GM21619 (cell line): Measurements from ENCODE around the gene NXPE4.
"Not testable (repeated sequence)": the region's sequence is repeated elsewhere in the genome, so short reads cannot be mapped to it uniquely, and the experiment has no call there.

Source experiments
- ATAC-seq: cut with Tn5 transposase; IDR thresholded peaks from one replicate; pipeline ENCODE4 v1.9.1; 2021; ENCODE audit not compliant: unreplicated experiment

The NXPE4 gene

GRCh38 chr11:114610984-114611944, 15.7 kb upstream of the NXPE4 start:
- ATAC-seq: no peak

- ATAC-seq: no peak
These were observed 15.0 kb upstream of the NXPE4 start for GRCh38 chr11:114610550-114610949.

DNA sequence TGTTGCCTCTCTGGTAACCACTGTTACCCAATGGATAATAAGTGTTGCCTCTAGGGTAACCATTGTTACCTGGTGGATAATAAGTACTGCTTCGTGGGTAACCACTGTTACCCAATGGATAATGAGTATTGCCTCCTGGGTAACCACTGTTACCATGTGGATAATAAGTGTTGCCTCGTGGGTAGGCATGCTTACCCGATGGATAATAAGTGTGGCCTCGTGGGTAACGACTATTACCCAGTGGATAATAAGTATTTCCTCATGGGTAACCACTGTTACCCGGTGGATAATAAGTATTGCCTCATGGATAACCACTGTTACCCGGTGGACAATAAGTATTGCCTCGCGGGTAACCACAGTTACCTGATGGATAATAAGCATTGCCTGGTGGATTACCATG, 13.8 kb upstream of the NXPE4 start:
- ATAC-seq: no peak

DNA sequence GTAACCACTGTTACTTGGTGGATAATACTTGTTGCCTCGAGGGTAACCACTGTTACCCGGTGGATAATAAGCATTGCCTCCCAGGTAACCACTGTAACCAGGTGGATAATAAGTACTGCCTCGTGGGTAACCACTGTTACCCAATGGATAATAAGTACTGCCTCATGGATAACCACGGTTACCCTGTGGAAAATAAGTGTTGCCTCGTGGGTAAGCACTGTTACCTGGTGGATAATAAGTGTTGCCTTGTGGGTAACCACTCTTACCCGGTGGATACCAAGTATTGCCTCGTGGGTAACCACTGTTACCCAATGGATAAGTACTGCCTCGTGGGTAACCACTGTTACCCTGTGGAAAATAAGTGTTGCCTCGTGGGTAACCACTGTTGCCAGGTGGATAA, 13.0 kb upstream of the NXPE4 start:
- ATAC-seq: not testable (repeated sequence)

- no peak for ATAC-seq
These were observed 12.3 kb upstream of the NXPE4 start for GRCh38 chr11:114607753-114608459.

GRCh38 chr11:114606802-114607075, 11.2 kb upstream of the NXPE4 start:
- not testable (repeated sequence) for ATAC-seq

GRCh38 chr11:114606003-114606801, 10.6 kb upstream of the NXPE4 start:
- no peak for ATAC-seq

- no peak for ATAC-seq
These were observed 9.8 kb upstream of the NXPE4 start for GRCh38 chr11:114605370-114605769.

DNA sequence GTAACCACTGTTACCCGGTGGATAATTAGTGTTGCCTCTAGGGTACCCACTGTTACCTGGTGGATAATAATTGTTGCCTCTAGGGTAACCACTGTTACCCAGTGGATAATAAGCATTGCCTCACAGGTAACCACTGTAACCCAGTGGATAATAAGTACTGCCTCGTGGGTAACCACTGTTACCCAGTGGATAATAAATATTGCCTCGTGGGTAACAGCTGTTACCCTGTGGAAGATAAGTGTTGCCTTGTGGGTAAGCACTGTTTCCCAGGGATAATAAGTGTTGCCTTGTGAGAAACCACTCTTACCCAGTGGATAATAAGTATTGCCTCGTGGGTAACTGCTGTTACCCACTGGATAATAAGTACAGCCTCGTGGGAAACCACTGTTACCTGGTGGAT, 9.3 kb upstream of the NXPE4 start:
- ATAC-seq: no peak

DNA sequence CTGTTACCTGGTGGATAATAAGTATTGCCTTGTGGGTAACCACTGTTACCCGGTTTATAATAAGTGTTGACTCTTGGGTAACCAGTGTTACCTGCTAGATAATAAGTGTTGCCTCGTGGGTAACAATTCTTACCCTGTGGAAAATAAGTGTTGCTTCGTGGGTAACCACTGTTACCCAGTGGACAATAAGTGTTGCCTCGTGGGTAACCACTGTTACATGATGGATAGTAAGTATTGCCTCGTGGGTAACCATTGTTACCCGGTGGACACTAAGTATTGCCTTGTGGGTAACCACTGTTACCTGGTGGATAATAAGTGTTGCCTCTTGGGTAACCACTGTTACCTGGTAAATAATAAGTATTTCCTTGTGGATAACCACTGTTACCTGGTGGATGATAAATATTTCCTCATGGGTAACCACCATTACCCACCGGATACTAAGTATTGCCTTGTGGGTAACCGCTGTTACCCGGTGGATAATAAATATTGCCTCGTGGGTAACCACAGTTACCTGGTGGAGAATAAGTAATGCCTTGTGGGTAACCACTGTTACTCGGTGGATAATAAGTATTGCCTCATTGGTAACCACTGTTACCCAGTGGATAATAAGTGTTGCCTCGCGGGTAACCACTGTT, 8.7 kb upstream of the NXPE4 start:
- ATAC-seq: no peak

DNA sequence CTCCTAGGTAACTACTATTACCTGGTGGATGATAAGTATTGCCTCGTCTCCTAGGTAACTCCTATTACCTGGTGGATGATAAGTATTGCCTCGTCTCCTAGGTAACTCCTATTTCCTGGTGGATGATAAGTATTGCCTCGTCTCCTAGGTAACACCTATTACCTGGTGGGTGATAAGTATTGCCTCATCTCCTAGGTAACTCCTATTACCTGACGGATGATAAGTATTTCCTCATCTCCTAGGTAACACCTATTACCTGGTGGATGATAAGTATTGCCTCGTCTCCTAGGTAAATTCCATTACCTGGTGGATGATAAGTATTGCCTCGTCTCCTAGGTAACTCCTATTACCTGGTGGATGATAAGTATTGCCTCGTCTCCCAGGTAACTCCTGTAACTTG, 7.6 kb upstream of the NXPE4 start:
- ATAC-seq: not testable (repeated sequence)

DNA sequence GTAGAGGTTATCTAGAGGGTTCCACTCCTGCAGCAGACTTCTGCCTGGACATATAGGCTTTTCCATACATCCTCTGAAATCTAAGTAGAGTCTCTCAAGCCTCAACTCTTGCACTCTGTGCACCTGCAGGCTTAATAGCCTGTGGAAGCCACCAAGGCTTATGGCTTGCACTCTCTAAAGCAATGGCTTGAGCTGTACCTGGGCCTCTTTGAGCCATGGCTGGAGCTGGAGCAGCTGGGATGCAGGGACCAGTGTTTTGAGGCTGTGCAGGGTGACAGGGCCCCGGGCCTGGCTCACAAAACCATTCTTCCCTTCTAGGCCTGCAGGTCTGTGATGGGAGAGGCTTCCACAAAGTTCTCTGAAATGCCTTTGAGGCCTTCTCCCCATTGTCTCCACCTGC, 2.9 kb upstream of the NXPE4 start:
- no peak for ATAC-seq

DNA sequence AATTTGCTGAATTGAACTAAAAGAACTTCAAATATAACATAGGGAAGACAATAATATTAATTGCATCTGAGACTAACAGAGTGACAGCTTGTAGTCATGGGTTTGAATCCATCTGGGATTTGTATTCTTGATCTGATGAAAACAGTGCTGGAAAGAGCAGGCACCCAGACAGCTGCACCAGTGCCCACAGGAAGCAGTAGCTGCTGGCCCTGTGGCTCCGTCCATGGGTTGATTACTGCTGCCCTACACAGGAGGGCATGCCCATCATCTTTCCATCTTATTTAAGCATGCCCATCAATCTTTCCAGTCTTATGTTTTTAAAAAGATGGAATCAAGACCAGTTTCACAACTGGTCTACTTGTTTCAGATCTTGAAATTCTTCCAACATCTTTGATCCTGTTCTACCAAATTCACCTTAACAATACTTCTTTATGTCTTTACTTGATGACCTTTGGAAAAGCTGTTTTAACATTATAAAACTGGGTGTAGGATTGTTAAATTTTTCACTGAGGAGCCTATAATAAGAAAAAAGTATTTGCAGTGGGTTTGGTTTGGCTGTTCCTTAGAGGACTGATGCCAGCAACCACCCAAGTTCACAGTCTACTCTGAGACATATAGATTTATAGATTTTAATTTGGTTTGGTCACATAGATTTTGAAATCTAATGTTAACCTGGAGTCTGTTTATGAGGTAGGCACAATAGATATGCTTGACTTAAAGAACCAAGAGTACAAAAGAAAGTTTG, 761 bp upstream of the NXPE4 start:
- no peak for ATAC-seq

- ATAC-seq: no peak
These were observed 883 bp downstream of the NXPE4 start for GRCh38 chr11:114594703-114595102.

DNA sequence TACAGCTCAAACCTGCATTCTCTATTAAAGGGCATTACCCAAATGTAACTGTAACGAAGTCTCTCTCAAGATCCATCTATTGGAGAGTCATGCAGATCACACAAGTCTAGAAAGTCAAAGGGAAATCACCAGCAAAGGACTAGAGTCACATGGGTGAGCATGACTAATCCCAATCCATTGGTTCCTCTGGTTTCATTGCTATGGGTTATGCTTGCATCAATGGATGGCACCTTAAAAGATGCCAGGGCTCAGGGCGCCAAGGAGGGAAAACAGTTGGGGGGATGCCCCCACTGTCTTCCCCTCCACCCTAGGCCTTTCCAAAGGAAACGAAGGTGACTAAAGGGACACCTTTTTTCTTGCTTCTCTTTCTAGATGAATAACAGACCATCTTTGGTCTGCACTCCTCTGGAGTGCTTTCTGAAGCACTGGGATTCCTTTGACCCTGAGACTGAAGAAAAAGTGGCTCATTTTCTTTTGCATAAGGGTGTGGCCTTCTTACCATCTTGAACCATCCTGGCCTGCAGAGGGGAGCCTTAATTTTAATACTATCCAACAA, 8.1 kb downstream of the NXPE4 start:
- ATAC-seq: no peak

DNA sequence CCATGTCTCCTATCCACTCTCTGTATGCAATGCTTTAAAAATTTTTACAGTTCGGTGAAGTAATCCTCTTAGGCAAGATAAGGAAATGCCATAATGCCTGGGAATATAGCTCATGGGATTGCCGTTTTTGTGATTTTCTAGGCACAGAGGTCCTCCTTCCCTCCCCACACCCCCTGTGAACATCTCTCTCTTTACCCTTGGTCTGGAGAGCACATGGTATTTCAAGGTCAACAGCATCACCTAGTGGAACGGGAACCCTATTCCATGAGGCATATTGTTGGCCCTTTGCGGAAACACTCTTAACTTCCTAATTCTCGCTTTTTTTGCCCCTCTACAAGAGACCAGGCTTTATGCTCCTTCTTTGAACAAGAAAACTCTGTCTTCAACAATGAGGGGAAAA, 8.8 kb downstream of the NXPE4 start:
- ATAC-seq: no peak

DNA sequence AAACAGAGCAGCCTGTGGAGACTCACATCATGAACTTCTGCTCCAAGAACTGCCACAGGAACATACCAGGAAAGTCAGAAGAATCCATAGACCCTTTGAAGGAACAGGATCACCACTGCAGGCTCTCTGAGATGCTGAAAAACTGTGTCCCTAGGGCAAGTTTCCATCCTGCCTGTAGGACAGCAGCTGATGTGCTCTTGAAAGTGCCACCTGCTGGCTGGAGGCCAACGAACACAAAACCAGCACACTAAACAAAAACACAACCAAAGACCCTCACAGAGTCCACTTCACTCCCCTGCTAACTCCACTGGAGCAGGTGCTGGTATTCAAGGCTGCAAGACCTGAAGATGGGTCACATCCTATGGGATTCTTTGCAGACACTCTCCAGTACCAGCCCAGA, 23.9 kb downstream of the NXPE4 start:
- no peak for ATAC-seq

DNA sequence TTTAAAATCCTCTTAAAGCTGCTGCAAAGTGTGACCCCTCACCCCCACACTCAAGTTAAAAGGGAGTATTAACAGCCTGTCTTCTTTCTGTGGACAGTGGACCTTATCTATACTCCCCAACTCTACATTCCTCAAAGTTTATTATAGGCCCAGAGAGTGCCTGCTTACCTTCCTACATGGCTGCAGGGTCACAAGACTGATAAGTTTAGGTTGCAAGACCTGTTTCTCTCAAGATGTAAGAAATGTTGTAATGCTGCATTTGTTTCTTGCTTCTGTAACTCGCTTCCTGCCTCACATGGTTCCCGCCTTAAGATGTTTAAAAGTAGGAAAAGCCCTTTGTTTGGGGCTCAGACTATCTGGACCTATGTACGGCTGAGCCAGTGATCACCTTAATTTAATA, 25.8 kb downstream of the NXPE4 start:
- ATAC-seq: no peak

GRCh38 chr11:114566276-114566675, 29.3 kb downstream of the NXPE4 start:
- no peak for ATAC-seq

DNA sequence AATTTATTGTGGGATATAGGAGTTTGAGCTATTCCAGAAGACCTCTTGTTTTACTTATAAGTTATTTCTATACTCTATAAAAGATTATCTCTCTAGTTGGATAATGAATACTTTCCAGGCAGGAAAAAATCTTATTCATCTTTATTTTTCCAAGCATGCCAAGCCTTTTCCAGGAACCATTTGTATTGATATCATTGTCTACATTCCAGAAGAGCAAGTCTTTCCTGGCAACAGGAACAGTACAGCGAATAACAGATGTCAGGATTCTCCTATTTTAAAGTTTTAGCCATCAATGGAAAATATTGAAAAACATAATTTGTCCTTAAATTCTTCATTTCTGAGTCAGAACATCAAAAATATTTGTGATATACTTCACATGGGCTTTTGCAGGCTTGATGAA, 30.8 kb downstream of the NXPE4 start:
- ATAC-seq: no peak
